Activated T-cell treated with anti-CD3 and anti-CD28 coated beads, Interleukin-2, amount 50 U/mL, for 1 hour (primary cell): Measurements from ENCODE around the gene DNMT3L.
A peak's percentile ranks its signal among the peaks of the same experiment; 100 is the strongest.
"Not testable (repeated sequence)": the region's sequence is repeated elsewhere in the genome, so short reads cannot be mapped to it uniquely, and the experiment has no call there.

Experiments used
- DNase-seq: peaks from one replicate; pipeline ENCODE4 v3.0.0-alpha.2; 2020

DNMT3L gene

GRCh38 chr21:44294391-44295162 is 32.9 kb upstream of the DNMT3L start:
- peak; percentile 35 for DNase-seq

GRCh38 chr21:44293551-44294231 is 32.0 kb upstream of the DNMT3L start:
- peak; percentile 54 for DNase-seq

- DNase-seq = no peak
Observed at GRCh38 chr21:44292812-44293195, 31.1 kb upstream of the DNMT3L start.

GRCh38 chr21:44291936-44292811 is 30.5 kb upstream of the DNMT3L start:
- DNase-seq = no peak

- DNase-seq = no peak
Observed at GRCh38 chr21:44291078-44291935, 29.6 kb upstream of the DNMT3L start.

GRCh38 chr21:44290327-44291077 is 28.8 kb upstream of the DNMT3L start:
- DNase-seq = no peak

GRCh38 chr21:44289381-44290010 is 27.8 kb upstream of the DNMT3L start:
- DNase-seq = no peak

GRCh38 chr21:44288251-44289110 is 26.8 kb upstream of the DNMT3L start:
- DNase-seq = no peak

GRCh38 chr21:44286716-44287632 is 25.3 kb upstream of the DNMT3L start:
- DNase-seq = no peak

GRCh38 chr21:44286086-44286715 is 24.5 kb upstream of the DNMT3L start:
- no peak for DNase-seq

- no peak for DNase-seq
Observed at GRCh38 chr21:44285138-44285992, 23.7 kb upstream of the DNMT3L start, which contains the start of gene AIRE. TSS of gene AIRE (plus strand) at chr21:44285876. CDS start at chr21:44286007, 131 bp downstream.

GRCh38 chr21:44283948-44284347 is 22.3 kb upstream of the DNMT3L start:
- DNase-seq = no peak

- not testable (repeated sequence) for DNase-seq
Observed at GRCh38 chr21:44283211-44283785, 21.6 kb upstream of the DNMT3L start.

- DNase-seq = no peak
Observed at GRCh38 chr21:44282370-44282769, 20.7 kb upstream of the DNMT3L start.

- DNase-seq = no peak
Observed at GRCh38 chr21:44281801-44282200, 20.1 kb upstream of the DNMT3L start.

- no peak for DNase-seq
Observed at GRCh38 chr21:44279354-44280260, 17.9 kb upstream of the DNMT3L start.
